Activated naive CD8-positive, alpha-beta T cell (primary cell): Measurements from ENCODE around the gene GPR107.

Experiments used
- H3K27ac Mint-ChIP-seq: one replicate; pipeline ENCODE4 v1.8.0; 2021; ENCODE audit warnings: mixed read lengths
- H3K27me3 Mint-ChIP-seq: one replicate; pipeline ENCODE4 v1.8.0; 2021; ENCODE audit warnings: mixed read lengths
- H3K36me3 Mint-ChIP-seq: one replicate; pipeline ENCODE4 v1.8.0; 2021; ENCODE audit warnings: mixed read lengths
- H3K4me1 Mint-ChIP-seq: one replicate; pipeline ENCODE4 v1.8.0; 2021; ENCODE audit warnings: low read depth, mixed read lengths
- H3K4me3 Mint-ChIP-seq: one replicate; pipeline ENCODE4 v1.8.0; 2021; ENCODE audit warnings: mild to moderate bottlenecking, mixed read lengths
- H3K9me3 Mint-ChIP-seq: one replicate; pipeline ENCODE4 v1.8.0; 2021; ENCODE audit warnings: low read depth, mixed read lengths

The GPR107 gene

GRCh38 chr9:130175355-130175754 is 121.6 kb downstream of the GPR107 start:
- Mint-ChIP-seq H3K36me3 (no peaks in the 10 kb centered on the region), H3K9me3 (no peaks in the 10 kb centered on the region), H3K27ac (no peak overlapping the region), H3K27me3 (no peaks in the 10 kb centered on the region), H3K4me1 (peaks cover 4% of the 10 kb centered on the region), H3K4me3 (no peak overlapping the region)

DNA sequence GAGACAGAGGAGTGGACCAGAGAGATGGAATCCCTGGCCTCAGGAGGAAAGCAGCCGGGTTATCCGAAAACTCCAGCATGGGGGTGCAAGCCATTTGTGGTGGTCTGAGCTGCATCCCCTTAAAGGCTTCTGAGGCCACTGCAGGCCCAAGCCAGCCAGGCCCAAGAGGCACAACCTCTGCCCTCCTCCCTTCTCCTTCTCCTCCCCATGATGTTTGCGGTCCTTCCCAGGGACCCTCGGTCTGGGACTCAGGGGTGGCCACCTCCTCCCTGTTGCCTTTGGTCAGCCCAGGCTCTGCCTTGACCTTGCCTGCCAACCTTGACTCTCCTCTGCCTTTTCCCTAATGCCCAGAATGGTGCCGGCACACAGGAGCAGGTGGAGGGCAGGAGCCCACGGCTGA is 123.1 kb downstream of the GPR107 start:
- Mint-ChIP-seq H3K9me3 (no peaks in the 10 kb centered on the region), H3K4me1 (peaks cover 1% of the 10 kb centered on the region), H3K4me3 (no peak overlapping the region), H3K27me3 (no peaks in the 10 kb centered on the region), H3K27ac (no peak overlapping the region), H3K36me3 (no peaks in the 10 kb centered on the region)

DNA sequence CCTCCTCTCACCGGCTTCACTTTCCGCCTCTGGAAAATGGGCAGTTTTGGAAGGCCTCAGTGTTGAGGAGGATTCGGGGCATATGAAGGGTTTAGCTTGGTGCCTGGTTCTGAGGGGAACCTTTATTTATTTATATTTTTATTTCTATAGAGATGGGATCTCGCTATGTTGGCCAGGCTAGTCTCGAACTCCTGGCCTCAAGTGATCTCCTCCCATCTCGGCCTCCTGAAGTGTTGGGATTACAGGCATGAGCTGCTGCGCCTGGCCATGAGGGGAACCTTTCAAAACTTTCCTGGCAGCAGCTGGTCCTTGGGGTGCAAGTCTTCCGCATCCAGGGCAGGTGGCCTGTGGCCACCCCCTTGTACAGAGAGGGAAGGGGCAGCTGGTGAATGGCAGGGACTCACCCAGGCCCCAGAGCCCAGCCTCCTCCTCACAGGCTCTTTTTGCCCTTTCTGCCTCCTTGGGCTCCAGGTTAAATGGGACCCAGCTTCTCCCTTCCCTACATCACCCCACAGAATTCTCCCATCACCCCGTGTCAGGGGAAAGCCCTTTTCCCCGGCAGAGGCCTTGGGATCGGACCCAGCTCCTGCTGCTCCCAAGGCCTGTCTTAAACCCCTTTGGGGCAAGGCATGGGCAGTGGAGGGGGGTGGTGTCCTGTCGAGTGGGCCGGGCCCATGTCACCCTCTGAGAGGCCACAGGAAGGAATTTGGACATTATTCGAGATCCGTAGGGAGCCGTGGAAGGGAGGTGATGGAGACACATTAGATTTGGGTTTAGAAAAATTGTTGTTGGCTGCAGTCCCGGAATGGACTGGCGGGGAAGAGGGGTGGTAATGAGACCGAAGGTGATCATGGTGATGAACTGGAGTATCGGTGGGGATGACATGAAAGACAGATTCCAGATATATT is 124.4 kb downstream of the GPR107 start:
- H3K9me3 Mint-ChIP-seq, result no peaks in the 10 kb centered on the region
- no peak overlapping the region for H3K27ac Mint-ChIP-seq
- no peaks in the 10 kb centered on the region for H3K27me3 Mint-ChIP-seq
- H3K4me3 Mint-ChIP-seq, result no peak overlapping the region
- H3K36me3 Mint-ChIP-seq, result no peaks in the 10 kb centered on the region
- H3K4me1 Mint-ChIP-seq, result peaks cover 1% of the 10 kb centered on the region

DNA sequence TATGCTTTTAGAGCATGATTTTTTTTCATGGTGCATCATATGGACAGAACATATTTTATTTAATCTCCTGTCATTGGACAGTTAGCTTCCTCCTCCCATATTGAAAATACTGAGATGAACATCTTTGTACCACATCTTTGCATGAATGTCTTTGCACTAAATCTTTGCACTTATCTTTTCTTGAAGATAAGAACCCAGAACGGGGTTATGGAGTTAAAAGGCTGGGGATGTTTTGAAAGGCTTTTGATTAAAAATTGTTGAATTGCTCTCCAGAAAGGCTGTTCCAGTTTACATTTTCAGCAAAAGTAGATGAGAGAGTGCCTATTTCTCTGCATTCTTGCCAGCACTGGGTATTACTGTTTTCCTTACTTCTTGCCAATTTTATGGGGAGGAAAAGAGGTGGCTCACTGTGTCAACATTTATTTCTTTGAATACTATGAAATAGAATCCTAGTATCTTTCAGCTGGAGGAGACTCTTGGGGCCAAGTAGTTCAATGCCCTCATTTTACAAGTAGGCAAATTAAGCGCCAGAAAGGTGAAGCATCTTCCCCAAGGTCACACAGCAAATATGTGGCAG is 125.7 kb downstream of the GPR107 start:
- no peaks in the 10 kb centered on the region for H3K36me3 Mint-ChIP-seq
- H3K4me3 Mint-ChIP-seq, result no peak overlapping the region
- no peak overlapping the region for H3K27ac Mint-ChIP-seq
- no peaks in the 10 kb centered on the region for H3K4me1 Mint-ChIP-seq
- H3K27me3 Mint-ChIP-seq, result no peaks in the 10 kb centered on the region
- no peaks in the 10 kb centered on the region for H3K9me3 Mint-ChIP-seq

DNA sequence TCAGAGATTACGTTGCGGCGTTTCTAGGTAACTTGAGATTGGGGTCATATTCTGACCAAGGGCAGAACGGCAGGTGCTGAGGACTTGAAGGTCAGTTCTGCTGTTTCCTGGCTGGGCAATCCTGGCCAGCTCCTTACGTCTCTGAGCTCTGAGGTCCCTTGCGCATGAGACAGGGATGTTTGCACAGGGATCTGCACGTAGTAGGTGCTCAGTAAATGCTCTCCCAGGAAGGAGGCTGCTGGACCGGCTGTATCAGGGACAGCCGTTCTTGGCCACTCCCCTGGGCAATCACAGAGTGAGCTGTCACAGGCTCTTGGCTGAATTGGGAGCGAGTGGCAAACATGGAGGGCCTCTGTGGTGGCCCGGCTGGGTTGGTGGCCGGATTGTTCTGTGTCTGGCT is 126.8 kb downstream of the GPR107 start:
- Mint-ChIP-seq H3K4me1 (no peaks in the 10 kb centered on the region), H3K36me3 (no peaks in the 10 kb centered on the region), H3K4me3 (no peak overlapping the region), H3K27ac (no peak overlapping the region), H3K9me3 (no peaks in the 10 kb centered on the region), H3K27me3 (no peaks in the 10 kb centered on the region)

DNA sequence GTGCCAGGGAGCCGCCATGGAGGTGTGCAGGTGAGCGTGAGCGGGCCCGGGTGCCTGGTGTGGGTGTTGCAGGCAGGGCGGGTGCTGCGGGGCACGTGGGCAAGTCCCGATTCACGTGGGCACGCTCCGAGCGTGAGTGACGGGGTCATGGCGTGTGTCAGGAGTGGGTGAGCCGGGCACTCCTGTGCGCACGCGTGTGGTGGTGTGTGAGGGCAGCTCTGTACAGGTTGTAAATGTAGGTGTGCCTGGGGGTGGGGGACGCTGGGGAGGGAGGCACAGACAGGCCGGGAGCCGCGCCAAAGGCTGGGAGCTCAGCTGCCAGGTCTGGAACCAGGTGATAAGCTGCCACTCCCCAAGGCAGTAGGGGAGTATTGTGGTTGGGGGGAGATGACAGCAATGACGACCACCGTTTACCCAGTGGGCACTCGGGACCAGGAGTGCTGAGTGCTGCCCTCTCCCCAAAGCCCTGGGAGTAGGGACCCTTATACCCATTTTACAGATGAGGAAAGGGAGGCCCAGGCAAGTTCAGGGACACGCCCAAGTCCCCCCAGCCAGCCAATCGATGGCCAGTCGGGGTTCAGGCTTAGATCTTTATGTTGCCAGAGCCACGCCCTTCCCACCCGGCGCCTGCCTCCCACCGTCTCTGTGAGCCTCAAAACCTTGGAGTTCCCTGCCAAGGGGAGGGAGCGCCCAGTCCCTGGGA is 128.1 kb downstream of the GPR107 start:
- Mint-ChIP-seq H3K4me3 (no peak overlapping the region), H3K9me3 (no peaks in the 10 kb centered on the region), H3K36me3 (no peaks in the 10 kb centered on the region), H3K27me3 (no peaks in the 10 kb centered on the region), H3K4me1 (no peaks in the 10 kb centered on the region), H3K27ac (no peak overlapping the region)

GRCh38 chr9:130182381-130182909 is 128.7 kb downstream of the GPR107 start:
- H3K9me3 Mint-ChIP-seq, result no peaks in the 10 kb centered on the region
- no peaks in the 10 kb centered on the region for H3K4me1 Mint-ChIP-seq
- no peaks in the 10 kb centered on the region for H3K36me3 Mint-ChIP-seq
- H3K27me3 Mint-ChIP-seq, result no peaks in the 10 kb centered on the region
- H3K27ac Mint-ChIP-seq, result no peak overlapping the region
- no peak overlapping the region for H3K4me3 Mint-ChIP-seq

DNA sequence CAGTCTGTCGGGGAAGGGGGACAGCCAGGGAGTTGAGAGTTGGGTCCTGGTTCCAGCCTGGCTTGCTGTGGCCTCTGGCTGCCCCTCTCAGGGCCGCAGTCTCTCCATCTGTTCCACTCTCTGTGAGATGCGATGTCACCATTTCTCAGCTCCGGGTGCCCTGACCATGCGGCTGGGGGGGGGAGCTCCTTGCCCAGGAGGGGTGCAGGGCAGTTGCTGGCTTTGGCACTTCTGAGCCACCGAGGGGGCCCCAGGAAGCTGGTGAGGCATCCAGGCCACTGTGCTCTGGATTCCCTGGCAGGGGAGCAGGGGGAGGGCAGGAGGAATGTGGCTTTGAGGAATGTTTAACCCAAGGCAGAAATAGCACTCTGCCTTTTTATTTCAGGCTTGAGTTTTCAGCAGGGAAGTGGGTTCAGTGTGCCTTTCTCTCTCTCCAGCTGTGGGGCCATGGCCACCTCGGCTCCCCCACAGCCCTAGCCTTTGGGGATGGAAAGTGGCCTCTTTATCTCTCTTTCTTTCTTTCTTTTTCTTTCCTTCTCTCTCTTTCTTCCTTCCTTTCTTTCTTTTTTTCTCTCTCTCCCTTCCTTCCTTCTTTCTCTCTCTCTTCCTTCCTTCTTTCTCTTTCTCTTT is 129.5 kb downstream of the GPR107 start:
- no peaks in the 10 kb centered on the region for H3K27me3 Mint-ChIP-seq
- H3K27ac Mint-ChIP-seq, result no peak overlapping the region

GRCh38 chr9:130185017-130185416 is 131.3 kb downstream of the GPR107 start:
- no peak overlapping the region for H3K27ac Mint-ChIP-seq
- no peaks in the 10 kb centered on the region for H3K4me1 Mint-ChIP-seq

More for the DNA sequence above, 129.5 kb downstream of the GPR107 start:
- Mint-ChIP-seq H3K4me3 (no peak overlapping the region), H3K9me3 (no peaks in the 10 kb centered on the region), H3K4me1 (no peaks in the 10 kb centered on the region), H3K36me3 (no peaks in the 10 kb centered on the region)

GRCh38 chr9:130185490-130186031 is 131.9 kb downstream of the GPR107 start:
- no peak overlapping the region for H3K4me3 Mint-ChIP-seq
- no peaks in the 10 kb centered on the region for H3K9me3 Mint-ChIP-seq
- H3K36me3 Mint-ChIP-seq, result no peaks in the 10 kb centered on the region
- no peaks in the 10 kb centered on the region for H3K27me3 Mint-ChIP-seq
- H3K4me1 Mint-ChIP-seq, result no peaks in the 10 kb centered on the region
- no peak overlapping the region for H3K27ac Mint-ChIP-seq

More at GRCh38 chr9:130185017-130185416, 131.3 kb downstream of the GPR107 start:
- Mint-ChIP-seq H3K4me3 (no peak overlapping the region), H3K36me3 (no peaks in the 10 kb centered on the region), H3K27me3 (no peaks in the 10 kb centered on the region), H3K9me3 (no peaks in the 10 kb centered on the region)

DNA sequence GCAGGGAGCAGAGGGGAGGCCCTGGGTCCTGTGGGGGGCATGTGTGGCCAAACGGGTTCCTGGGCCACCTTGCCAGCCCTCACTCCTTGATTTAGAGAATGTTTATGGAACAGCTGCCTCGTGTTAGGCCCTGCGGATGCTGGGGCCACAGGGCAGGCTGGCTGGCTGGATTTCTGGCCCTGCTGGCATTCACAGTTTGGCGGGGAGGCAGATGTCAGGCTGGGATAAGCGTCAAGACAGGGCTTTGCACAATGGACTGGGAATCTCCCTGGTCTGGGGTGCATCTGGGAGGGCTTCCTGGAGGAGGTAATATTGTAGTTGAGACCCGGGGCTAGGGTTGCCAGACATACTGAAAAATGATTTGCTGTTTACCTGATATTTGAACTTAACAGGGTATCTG is 132.3 kb downstream of the GPR107 start:
- no peaks in the 10 kb centered on the region for H3K9me3 Mint-ChIP-seq
- no peak overlapping the region for H3K27ac Mint-ChIP-seq
- H3K27me3 Mint-ChIP-seq, result no peaks in the 10 kb centered on the region

DNA sequence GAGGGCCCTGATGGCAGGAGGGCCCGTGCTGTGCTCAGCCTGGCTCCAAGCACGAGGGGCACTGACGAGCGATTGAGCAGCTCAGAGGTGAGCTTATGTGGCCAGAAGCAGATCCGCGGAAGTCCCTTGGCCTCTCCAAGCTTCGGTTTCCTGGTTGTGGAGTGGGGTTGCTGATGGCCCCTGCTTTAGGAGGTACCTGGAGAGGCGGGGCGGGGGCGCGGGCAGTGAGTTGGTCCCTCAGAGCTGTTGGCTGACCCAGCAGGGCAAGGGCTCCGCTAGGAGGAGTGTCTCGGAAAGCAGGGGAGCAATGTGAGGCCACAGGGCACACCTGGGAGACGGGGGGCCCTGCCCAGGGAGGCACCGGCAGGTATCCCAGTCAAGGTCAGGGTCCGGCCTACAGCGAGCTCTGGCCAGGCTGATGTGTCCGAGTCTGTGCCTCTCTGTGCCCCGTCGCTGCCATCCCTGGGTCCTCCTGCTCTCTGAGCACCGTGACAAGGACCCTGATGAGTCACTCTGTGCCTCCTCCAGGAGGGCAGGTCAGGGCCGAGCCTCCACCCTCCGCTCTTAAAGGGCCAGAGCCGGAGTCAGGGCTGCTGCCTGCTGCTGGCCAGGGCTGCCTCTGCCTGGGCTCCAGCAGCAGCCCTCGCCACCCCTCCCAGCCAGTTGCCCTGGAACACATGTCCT is 133.3 kb downstream of the GPR107 start:
- Mint-ChIP-seq H3K4me3 (no peak overlapping the region), H3K4me1 (no peaks in the 10 kb centered on the region), H3K27me3 (no peaks in the 10 kb centered on the region), H3K9me3 (no peaks in the 10 kb centered on the region), H3K27ac (no peak overlapping the region), H3K36me3 (no peaks in the 10 kb centered on the region)

More for the DNA sequence above, 132.3 kb downstream of the GPR107 start:
- no peaks in the 10 kb centered on the region for H3K4me1 Mint-ChIP-seq
- H3K4me3 Mint-ChIP-seq, result no peak overlapping the region
- no peaks in the 10 kb centered on the region for H3K36me3 Mint-ChIP-seq

DNA sequence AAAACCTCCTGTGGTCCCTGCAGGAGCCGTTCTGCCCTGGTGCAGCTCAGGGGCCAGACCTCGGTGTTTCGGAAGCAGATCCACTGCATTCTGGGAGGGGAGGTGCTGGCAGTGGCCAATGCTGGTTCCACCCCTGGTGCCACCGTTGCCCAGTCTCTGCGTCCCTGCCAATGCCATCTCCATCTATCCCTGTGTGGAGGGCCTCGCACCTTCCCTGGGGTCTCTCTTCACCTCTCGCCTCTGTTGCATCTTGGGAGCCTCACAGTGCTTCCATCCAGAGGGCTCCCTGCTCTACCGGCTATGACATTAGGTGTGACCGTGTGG is 133.8 kb downstream of the GPR107 start:
- Mint-ChIP-seq H3K27me3 (no peaks in the 10 kb centered on the region), H3K27ac (no peak overlapping the region), H3K9me3 (no peaks in the 10 kb centered on the region), H3K4me1 (no peaks in the 10 kb centered on the region), H3K36me3 (no peaks in the 10 kb centered on the region), H3K4me3 (no peak overlapping the region)

GRCh38 chr9:130188860-130189481 is 135.3 kb downstream of the GPR107 start:
- no peak overlapping the region for H3K4me3 Mint-ChIP-seq
- H3K4me1 Mint-ChIP-seq, result peaks cover under 1% of the 10 kb centered on the region
- no peaks in the 10 kb centered on the region for H3K9me3 Mint-ChIP-seq
- no peak overlapping the region for H3K27ac Mint-ChIP-seq
- H3K27me3 Mint-ChIP-seq, result no peaks in the 10 kb centered on the region
- H3K36me3 Mint-ChIP-seq, result no peaks in the 10 kb centered on the region
